ENCODE results near the gene ZBTB38. TPM values are rescaled to one million over a fixed set of nuclear protein-coding genes. Genes with fewer than 3 reads are reported as not detected.

The ZBTB38 gene
- total and polyA plus RNA-seq, 3 donors from 2014 or later, result 66.7 to 167 (median 131) TPM

DNA sequence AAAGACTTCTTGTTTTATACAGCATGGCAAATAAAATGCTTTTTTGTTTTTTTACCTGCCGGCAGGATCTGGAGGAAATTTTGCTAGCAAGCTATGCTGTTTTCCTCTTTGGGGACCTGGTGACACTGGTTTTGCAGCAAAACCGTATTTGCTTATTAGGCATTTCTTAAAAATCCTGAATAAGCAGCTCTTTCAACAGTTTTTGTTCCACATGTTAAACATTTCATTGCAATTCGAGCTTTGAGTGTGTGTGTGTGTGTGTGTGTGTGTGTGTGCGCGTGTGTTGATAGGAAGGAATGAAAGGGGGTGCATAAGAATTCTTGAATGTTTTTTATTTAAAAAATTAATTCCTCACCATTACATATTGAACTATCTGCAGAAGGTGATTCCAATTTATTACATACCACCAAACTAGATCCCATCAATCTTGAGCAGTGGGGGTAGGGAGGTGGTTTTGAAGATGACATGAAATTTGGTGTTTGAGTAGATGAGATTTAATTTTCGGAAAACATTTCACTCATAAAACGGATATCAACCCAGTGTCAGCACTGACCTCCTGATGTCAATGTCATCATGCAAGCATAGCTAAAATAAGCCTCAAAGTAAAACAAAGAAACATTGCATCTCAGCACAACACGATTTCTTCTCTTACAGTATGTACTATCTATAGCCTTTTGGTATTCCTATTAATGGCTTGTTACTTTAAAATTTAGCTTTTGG, 17.3 kb downstream of the ZBTB38 start:
- TF ChIP-seq, protein P1, sequence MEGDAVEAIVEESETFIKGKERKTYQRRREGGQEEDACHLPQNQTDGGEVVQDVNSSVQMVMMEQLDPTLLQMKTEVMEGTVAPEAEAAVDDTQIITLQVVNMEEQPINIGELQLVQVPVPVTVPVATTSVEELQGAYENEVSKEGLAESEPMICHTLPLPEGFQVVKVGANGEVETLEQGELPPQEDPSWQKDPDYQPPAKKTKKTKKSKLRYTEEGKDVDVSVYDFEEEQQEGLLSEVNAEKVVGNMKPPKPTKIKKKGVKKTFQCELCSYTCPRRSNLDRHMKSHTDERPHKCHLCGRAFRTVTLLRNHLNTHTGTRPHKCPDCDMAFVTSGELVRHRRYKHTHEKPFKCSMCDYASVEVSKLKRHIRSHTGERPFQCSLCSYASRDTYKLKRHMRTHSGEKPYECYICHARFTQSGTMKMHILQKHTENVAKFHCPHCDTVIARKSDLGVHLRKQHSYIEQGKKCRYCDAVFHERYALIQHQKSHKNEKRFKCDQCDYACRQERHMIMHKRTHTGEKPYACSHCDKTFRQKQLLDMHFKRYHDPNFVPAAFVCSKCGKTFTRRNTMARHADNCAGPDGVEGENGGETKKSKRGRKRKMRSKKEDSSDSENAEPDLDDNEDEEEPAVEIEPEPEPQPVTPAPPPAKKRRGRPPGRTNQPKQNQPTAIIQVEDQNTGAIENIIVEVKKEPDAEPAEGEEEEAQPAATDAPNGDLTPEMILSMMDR (IDR thresholded peaks at IDR 0.05), result no peak
- TF ChIP-seq POLR2A (IDR thresholded peaks at IDR 0.05), result no peak
- Histone ChIP-seq H3K36me3 (ENCODE audit: low read depth, missing control alignments) (no peaks in the 10 kb centered on the region), H3K9me3 (no peaks in the 10 kb centered on the region), H3K27me3 (no peaks in the 10 kb centered on the region), H3K4me3 (peak overlapping the region in 1 of 2 donors; percentile 4), H3K4me1 (no peaks in the 10 kb centered on the region), H3K27ac (peak overlapping the region in 1 of 2 donors; percentile 3)
- WGBS, 2 donors, result 49 to 52% methylated on average over 8 of the region's 8 CpGs
- intact Hi-C loops (cut with DNase I; ENCODE audit: low total_unique reads), result no loop called here
- no peak for DNase-seq

DNA sequence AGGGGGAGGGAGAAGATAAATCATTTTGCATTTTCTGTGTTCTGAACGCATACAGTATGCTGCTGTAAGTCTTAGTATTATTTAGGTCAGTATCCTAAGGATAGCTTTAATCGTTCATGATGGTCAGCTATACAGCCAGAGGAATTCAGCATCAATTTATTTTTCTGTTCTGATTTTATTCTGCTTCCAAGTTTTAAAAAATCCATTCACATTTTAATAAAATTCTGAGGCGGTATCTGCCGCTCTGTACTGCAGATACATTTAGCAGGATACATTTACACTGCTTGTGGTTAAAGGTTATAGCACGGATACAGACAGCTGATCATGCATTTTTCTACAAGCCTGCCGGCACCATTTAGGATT, 17.8 kb downstream of the ZBTB38 start:
- Histone ChIP-seq H3K27me3 (no peaks in the 10 kb centered on the region), H3K4me3 (peak overlapping the region in 1 of 2 donors; percentile 4), H3K36me3 (ENCODE audit: low read depth, missing control alignments) (no peaks in the 10 kb centered on the region), H3K9me3 (no peaks in the 10 kb centered on the region), H3K4me1 (peaks cover 1% of the 10 kb centered on the region), H3K27ac (peak overlapping the region in 1 of 2 donors; percentile 3)
- intact Hi-C loops (cut with DNase I; ENCODE audit: low total_unique reads), result no loop called here
- DNase-seq, result no peak
- WGBS, 2 donors, result 50 to 59% methylated on average over 6 of the region's 6 CpGs
- TF ChIP-seq, protein P1 (IDR thresholded peaks at IDR 0.05), result no peak
- TF ChIP-seq POLR2A (IDR thresholded peaks at IDR 0.05), result no peak

DNA sequence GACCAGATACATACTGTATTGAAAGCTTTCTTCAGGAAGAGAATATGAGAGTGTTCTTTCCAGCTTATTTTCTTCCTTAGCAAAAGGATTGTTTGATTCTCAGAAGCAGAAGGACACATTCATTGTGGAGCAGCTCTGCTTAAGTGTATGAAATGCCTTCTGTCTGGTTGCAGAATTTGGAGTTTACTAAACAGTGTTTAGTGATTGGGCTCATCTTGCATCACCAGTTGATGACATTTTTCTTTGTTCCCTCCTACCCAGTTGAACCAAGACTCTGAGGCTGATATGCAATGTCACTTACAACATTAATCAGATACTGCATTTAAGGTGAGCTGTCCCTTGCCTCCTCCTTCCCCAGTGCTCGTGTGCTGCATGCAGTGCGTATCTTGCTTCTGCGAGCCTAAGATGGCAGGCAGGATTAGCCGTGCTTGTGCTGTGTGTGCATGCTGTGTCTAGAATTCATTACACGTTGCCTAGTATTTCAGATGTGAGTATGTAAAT, 18.4 kb downstream of the ZBTB38 start:
- peak overlapping the region in 1 of 2 donors; percentile 4 for H3K4me3 ChIP-seq
- H3K27ac ChIP-seq, result peak overlapping the region in 1 of 2 donors; percentile 3
- H3K4me1 ChIP-seq, result peaks cover 7% of the 10 kb centered on the region
- intact Hi-C loops (cut with DNase I; ENCODE audit: low total_unique reads), result no loop called here
- 52 to 62% methylated on average over 5 of the region's 5 CpGs for WGBS, 2 donors
- no peaks in the 10 kb centered on the region for H3K36me3 ChIP-seq (ENCODE audit: low read depth, missing control alignments)
- H3K27me3 ChIP-seq, result no peaks in the 10 kb centered on the region
- no peak for DNase-seq
- H3K9me3 ChIP-seq, result no peaks in the 10 kb centered on the region
- no peak for TF ChIP-seq POLR2A (IDR thresholded peaks at IDR 0.05)
- TF ChIP-seq, protein P1 (IDR thresholded peaks at IDR 0.05), result no peak

DNA sequence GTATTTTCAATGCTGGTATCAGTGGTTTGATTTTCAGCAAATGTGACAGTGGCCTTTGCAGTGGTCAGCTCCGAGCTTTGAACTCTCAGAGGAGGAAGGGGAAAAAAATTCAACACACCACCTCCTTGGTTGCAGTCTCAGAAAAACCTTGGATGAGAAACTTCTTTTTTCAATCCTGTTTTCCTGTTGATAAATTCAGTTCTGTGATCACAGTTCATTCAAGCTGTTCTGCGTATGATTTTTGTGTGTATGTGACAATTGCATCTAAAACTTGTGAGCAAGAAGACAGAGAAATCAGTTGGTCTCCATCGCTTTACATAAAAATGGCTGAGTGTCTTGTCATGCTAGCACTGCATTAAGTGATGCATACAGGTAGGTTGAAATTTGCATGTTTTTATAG, 19.2 kb downstream of the ZBTB38 start:
- Histone ChIP-seq H3K36me3 (ENCODE audit: low read depth, missing control alignments) (no peaks in the 10 kb centered on the region), H3K9me3 (no peaks in the 10 kb centered on the region), H3K27ac (peak overlapping the region in 1 of 2 donors; percentile 3), H3K4me3 (no peak overlapping the region), H3K27me3 (no peaks in the 10 kb centered on the region), H3K4me1 (peaks cover 15% of the 10 kb centered on the region)
- 73 to 80% methylated on average over 3 of the region's 3 CpGs for WGBS, 2 donors
- no peak for DNase-seq
- no peak for TF ChIP-seq POLR2A (IDR thresholded peaks at IDR 0.05)
- TF ChIP-seq, protein P1 (IDR thresholded peaks at IDR 0.05), result no peak
- intact Hi-C loops (cut with DNase I; ENCODE audit: low total_unique reads), result no loop called here

DNA sequence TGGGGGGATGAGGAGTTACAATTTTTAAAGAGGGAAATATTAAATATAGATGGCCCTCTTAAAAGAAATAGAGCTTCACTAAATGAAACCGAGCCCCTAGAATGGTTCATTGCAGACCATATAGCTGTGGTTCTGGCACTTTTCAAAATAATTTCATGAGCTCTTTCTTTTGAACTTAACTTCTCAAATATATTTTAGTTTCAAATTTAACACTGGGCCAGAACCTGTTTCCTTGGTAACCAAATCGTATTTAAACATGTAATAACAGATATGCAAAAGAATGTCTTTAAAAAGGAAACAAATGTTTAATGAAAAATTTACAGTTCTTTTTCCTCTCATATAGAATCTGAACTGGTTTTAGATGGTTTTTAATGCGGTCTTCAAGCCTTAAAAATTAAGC, 20.1 kb downstream of the ZBTB38 start:
- no peaks in the 10 kb centered on the region for H3K9me3 ChIP-seq
- no peak for DNase-seq
- intact Hi-C loops (cut with DNase I; ENCODE audit: low total_unique reads), result no loop called here
- no peaks in the 10 kb centered on the region for H3K36me3 ChIP-seq (ENCODE audit: low read depth, missing control alignments)
- no peaks in the 10 kb centered on the region for H3K27me3 ChIP-seq
- WGBS, 2 donors, result 55 to 57% methylated on average over 3 of the region's 3 CpGs
- H3K4me3 ChIP-seq, result peak overlapping the region in 1 of 2 donors; percentile 27
- TF ChIP-seq, protein P1 (IDR thresholded peaks at IDR 0.05), result no peak
- TF ChIP-seq POLR2A (IDR thresholded peaks at IDR 0.05), result no peak
- peaks cover 21% of the 10 kb centered on the region for H3K4me1 ChIP-seq
- peak overlapping the region; percentile 63 to 70 for H3K27ac ChIP-seq
